CD4-positive, alpha-beta T cell treated with Interferon gamma for 1 hour (primary cell): ENCODE measurements around the gene OXSR1.
"Not testable (repeated sequence)": the region's sequence is repeated elsewhere in the genome, so short reads cannot be mapped to it uniquely, and the experiment has no call there.

Experiments used
- DNase-seq: peaks from one replicate; pipeline ENCODE4 v3.0.0-alpha.2; 2020

OXSR1 gene

GRCh38 chr3:38146504-38146903 is 18.8 kb upstream of the OXSR1 start:
- DNase-seq, result no peak

GRCh38 chr3:38147421-38147820 is 17.9 kb upstream of the OXSR1 start:
- DNase-seq, result no peak

GRCh38 chr3:38148311-38148882 is 16.9 kb upstream of the OXSR1 start:
- no peak for DNase-seq

- no peak for DNase-seq
Observed at GRCh38 chr3:38149708-38150107, 15.6 kb upstream of the OXSR1 start.

- DNase-seq, result no peak
Observed at GRCh38 chr3:38150780-38151528, 14.4 kb upstream of the OXSR1 start.

- DNase-seq, result peak; percentile 29
Observed at GRCh38 chr3:38151667-38152265, 13.6 kb upstream of the OXSR1 start.

- no peak for DNase-seq
Observed at GRCh38 chr3:38152609-38153008, 12.7 kb upstream of the OXSR1 start.

- DNase-seq, result no peak
Observed at GRCh38 chr3:38153221-38153620, 12.1 kb upstream of the OXSR1 start.

- no peak for DNase-seq
Observed at GRCh38 chr3:38154033-38154494, 11.3 kb upstream of the OXSR1 start.

- no peak for DNase-seq
Observed at GRCh38 chr3:38154625-38155255, 10.6 kb upstream of the OXSR1 start.

GRCh38 chr3:38155825-38156224 is 9.5 kb upstream of the OXSR1 start:
- DNase-seq, result no peak

GRCh38 chr3:38157117-38157516 is 8.2 kb upstream of the OXSR1 start:
- no peak for DNase-seq

GRCh38 chr3:38157595-38157994 is 7.7 kb upstream of the OXSR1 start:
- no peak for DNase-seq

- no peak for DNase-seq
Observed at GRCh38 chr3:38158472-38158871, 6.9 kb upstream of the OXSR1 start.

GRCh38 chr3:38160704-38161103 is 4.6 kb upstream of the OXSR1 start:
- DNase-seq, result not testable (repeated sequence)

- DNase-seq, result no peak
Observed at GRCh38 chr3:38163117-38163840, 2.1 kb upstream of the OXSR1 start.

- DNase-seq, result no peak
Observed at GRCh38 chr3:38163841-38164642, 1.3 kb upstream of the OXSR1 start.

- no peak for DNase-seq
Observed at GRCh38 chr3:38164643-38164951, 740 bp upstream of the OXSR1 start.

GRCh38 chr3:38165722-38166387 is 518 bp downstream of the OXSR1 start:
- no peak for DNase-seq

GRCh38 chr3:38167591-38167990 is 2.3 kb downstream of the OXSR1 start:
- no peak for DNase-seq

GRCh38 chr3:38168151-38169026 is 3.1 kb downstream of the OXSR1 start:
- no peak for DNase-seq
